GM21447 (cell line): Measurements from ENCODE around the gene PROSER3.

Experiments
- ATAC-seq: cut with Tn5 transposase; IDR thresholded peaks from one replicate; pipeline ENCODE4 v1.9.1; 2021; ENCODE audit not compliant: unreplicated experiment

The PROSER3 gene

DNA sequence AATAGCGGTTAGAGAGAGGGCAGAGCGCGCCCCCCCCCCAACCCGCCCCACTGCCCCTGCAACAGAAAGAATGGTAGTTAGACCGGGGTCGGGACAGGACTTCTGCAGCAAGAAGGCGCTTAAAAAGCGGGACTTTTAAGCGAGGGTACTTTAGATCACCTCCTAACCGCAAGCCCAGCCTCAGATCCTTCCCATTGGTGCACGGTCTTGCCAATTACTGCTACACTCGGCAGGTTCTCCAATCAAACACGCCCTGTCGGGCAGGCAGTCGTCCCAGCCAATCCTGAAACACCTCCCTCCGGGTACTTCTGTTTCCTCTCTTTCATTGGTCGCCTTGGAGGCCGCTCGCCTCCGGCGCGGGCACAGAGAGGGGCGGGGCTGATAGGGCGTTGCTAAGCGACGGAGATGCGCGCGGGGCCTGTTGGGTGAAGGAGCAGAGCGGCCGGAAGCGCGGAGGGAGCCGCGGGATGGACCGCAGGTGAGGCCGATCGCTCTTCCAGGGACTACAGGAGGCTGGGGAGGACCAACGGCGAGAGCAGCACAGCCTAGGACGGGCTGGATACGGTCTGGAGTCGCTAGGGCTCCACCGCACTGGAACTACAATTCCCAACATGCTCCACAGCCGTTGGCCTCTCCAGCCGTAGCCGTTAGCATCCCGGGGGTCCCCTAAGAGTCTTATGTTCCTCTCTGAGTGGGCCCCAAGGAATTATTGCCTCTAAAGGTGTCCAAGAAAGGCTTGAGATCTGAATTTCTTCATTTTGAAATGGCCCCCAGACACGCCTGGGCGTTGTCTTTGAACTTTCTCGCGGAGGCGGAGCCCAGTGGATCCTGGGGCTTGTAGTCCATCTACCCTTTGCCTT lies at the start of gene PROSER3:
TSS of gene PROSER3 (plus strand) at position 428 of the 860 bp plus-strand sequence. CDS start at position 468, 40 bp downstream.
- peak; percentile 97 for ATAC-seq

DNA sequence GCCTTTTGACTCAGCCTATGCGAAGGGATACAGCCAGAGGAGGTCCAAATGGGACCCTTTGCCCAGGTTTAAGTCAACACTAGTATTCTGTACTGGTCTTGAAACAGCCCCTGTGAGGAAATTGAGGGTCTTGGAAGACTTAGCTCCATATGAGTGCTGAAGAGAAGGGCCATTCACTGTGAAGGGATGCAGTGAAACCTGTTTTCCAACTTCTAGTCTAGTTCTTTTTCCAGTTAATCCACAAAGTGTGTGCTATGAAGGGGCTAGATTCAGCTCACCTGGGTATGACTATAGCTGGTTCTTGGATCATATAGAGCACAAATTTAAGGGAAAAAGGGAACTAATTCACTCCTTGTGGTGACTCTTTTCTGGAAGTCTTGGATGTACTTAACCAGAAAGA lies 49.6 kb upstream of the PROSER3 start:
- ATAC-seq: no peak

DNA sequence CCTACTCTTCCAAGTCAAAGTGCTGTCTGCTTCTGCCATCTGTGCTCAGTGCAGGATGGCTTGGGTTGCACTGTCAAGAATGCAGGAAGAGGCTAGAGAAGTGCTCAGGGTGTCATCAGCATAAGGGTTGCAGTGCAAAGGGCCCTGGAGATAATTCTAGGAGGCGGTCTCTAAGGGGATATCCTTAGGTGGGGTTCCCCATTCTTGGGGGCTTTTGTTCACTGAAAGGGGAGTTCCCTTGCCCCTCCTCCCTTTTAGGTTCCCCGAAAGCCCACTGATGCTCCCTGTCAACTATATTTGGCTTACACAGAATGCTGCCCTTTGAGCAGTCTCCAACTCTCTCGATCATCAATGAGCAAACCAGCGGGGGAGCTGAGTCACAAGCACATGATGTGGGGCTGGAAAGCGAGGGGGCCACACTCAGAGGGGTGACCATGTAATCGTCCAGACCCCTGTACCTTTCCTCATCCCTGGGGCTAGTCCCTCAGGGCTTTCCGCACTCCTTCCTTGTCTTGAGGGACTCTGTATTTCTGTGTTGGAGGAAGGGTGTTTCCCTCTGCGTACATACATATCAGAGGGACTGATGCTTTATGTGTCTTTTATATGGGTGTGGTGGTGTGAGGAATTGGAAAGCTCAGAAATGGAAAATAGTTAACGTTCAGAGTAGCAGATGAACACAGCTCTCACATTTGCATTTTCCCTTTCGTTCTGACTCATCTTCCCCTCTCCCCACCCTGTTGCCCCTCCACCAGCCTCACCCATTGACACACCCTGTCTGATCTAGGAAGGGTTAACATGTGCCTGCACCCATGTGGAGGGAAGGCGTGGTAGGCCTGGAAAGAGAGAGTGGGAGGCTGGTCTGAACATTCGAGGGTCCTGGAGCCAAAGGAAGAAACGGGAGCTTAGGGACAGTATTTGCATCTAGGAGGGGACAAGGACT lies 46.9 kb upstream of the PROSER3 start:
- ATAC-seq: no peak

- ATAC-seq: no peak
These were observed 45.1 kb upstream of the PROSER3 start for GRCh38 chr19:35712567-35713505.

DNA sequence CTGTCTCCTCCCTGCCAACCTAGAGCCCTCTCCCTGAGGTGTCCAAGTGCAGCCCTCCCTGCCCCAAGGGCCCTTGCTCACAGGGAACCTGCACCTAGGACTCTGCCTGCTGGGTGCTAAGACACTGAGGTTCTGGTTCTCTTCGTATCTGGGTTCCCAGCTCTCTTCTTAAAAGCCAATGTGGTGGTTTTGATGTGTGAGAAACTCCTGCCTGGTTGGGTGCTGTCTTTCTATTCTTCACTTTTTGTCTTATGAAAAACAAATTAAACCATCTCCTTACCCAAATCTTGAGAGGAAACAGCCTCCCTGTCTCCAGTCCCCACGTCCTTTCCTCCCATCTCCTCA lies 44.5 kb upstream of the PROSER3 start:
- no peak for ATAC-seq

DNA sequence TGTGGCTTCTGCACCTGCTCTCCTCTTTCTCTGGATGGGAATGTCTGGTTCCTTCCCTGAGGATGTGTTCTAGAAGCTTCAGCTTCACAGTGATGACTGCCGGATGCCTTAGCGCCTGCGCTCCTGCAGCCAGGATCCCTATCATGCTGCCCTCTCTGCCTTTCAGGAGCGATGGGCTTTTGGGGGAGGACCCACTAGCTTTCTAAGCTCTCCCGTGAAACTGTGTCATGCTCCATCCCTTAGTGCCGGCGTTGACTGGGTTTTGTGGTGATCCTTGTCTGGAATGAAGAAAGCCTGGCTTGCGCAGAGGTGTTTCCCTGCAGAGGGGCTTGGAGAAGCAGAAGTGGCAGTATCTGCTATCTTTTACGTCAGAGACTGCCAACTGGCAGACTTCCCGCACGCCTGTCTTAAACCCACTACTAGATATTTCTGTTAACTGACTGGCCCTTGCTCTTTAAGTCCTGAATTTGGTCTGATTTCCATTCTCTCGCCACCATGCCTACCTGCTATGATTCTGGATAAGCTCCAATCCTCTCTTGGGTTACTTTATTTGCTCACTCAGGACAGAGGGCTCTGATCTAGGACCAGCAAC lies 44.0 kb upstream of the PROSER3 start:
- ATAC-seq: no peak

GRCh38 chr19:35714601-35715354 lies 43.2 kb upstream of the PROSER3 start:
- no peak for ATAC-seq

- ATAC-seq: no peak
These were observed 42.6 kb upstream of the PROSER3 start for GRCh38 chr19:35715355-35715809.

- no peak for ATAC-seq
These were observed 41.8 kb upstream of the PROSER3 start for GRCh38 chr19:35715981-35716800.

DNA sequence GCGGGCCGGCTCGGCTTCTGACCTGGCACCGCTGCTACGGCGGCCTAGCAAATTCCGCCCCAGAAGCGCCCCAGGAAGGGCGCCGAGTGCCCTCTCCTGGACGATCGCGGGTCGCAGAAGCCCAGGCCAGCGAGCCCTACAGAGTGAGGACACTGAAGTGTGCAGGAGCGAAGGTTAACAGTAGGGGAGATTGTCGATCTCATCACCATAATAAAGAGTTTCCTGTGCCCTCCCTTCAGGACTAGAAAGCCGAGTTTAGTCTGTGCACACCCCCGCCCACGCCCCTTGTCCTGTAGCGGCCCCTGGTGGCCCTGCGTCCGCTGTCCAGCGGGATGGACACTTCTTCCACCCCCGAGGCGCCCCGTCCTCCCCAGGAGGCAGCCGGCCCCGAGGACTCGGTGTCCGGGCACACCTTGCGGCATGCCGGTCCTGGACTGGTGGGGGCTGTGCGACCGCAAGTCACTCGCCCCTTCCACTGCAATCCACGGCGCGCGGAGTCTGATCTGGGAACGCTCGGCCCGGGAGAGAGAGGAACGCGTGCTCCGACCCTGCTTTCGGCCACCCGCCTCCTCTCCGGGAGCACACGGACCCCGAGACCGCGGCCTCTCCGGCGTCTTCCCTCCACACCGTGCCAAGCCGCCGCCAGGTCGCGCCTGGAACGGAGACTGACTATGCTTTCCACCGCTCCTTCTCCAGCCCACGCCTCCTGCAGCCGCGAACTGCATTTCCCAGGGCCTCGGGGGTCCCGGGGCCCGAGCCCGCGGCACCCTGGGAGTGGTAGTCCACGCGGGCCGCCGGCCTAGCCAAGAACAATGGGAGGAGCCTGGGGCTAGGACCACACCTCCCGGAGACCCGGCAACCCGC lies 40.9 kb upstream of the PROSER3 start:
- peak; percentile 44 for ATAC-seq

- no peak for ATAC-seq
These were observed 40.2 kb upstream of the PROSER3 start, which contains the start of gene KMT2B for GRCh38 chr19:35717665-35718344. KMT2B (plus strand) TSS chr19:35718003; CDS start chr19:35718019, 16 bp downstream.

- no peak for ATAC-seq
These were observed 39.5 kb upstream of the PROSER3 start for GRCh38 chr19:35718345-35719041.

DNA sequence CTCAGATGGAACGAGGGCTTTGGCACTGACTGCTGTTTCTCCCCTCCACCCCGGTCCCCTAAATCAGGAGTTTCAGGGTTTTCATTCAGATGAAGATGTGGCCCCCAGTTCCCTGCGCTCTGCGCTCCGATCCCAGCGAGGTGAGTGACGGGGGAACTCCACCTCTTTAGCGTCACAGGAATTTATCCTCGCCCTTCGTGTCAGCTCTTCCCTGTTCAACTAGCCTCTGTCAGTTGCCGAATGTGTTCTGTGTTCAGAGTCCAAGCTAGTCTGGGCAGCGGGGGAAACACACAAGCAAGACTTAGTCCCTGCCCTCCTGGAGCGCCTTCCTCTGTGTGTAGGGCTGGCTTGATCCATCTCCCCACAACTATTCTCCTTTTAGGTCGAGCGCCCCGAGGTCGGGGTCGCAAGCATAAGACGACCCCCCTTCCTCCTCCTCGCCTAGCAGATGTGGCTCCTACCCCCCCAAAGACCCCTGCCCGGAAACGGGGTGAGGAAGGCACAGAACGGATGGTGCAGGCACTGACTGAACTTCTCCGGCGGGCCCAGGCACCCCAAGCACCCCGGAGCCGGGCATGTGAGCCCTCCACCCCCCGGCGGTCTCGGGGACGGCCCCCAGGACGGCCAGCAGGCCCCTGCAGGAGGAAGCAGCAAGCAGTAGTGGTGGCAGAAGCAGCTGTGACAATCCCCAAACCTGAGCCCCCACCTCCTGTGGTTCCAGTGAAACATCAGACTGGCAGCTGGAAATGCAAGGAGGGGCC lies 38.4 kb upstream of the PROSER3 start:
- no peak for ATAC-seq

DNA sequence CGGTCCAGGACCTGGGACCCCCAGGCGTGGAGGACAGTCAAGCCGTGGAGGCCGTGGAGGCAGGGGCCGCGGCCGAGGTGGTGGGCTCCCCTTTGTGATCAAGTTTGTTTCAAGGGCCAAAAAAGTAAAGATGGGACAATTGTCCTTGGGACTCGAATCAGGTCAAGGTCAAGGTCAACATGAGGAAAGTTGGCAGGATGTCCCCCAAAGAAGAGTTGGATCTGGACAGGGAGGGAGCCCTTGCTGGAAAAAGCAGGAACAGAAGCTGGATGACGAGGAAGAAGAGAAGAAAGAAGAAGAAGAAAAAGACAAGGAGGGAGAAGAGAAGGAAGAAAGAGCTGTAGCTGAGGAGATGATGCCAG lies 37.8 kb upstream of the PROSER3 start:
- no peak for ATAC-seq

GRCh38 chr19:35720648-35721047 lies 37.3 kb upstream of the PROSER3 start:
- no peak for ATAC-seq

- ATAC-seq: no peak
These were observed 36.6 kb upstream of the PROSER3 start for GRCh38 chr19:35721374-35721773.
